Adrenal gland (tissue), 5 donors: ENCODE results near the gene ARL17B.
"Not testable (repeated sequence)": the region's sequence is repeated elsewhere in the genome, so short reads cannot be mapped to it uniquely, and the experiment has no call there.

ENCODE experiments used
- CTCF ChIP-seq, 6 experiments: fragments of 450-650 bp in 4 of 6; fragments of 200-600 bp in 2 of 6; sonication (generic) in 1 of 6; IDR thresholded peaks; 1 replicate in 5 of 6; 2 replicates in 1 of 6; pipeline versions ENCODE4 v1.5.1 to v1.8.0; 2016 to 2021; ENCODE audit warnings: antibody characterized with exemption in 6 of 6, mild to moderate bottlenecking in 2 of 6, moderate library complexity in 1 of 6
- POLR2A ChIP-seq, 2 donors: fragments of 450-650 bp; IDR thresholded peaks; one replicate each; pipeline ENCODE4 v1.6.1; 2017; ENCODE audit warnings: antibody characterized with exemption in 2 of 2, mild to moderate bottlenecking in 2 of 2, moderate library complexity in 1 of 2
- donor health status: DM: no; HTN: no; CAD: no.

DNA sequence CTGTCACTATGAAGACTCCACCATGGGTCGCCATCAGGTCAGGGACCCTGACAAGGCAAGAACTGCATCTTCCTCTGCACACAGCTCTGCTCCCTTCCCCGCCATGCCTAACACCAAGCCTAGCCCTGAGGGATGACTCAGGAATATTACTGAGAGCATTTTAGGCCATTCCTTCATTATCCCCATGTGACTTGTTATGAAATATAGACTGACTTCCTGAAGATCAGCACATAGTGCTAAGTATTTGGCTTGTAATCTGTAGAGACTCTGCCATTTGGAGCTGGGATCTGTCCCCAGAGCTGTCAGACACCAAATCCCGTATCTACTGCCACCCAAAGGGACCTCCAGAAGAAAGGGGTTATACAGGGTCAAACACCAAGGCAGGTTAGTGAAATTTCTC, 19.4 kb downstream of the ARL17B start:
- TF ChIP-seq CTCF, POLR2A (IDR thresholded peaks at IDR 0.05): not testable (repeated sequence)
